Measurements from ENCODE around the gene TCP1.

GRCh38 chr6:159836718-159837490 lies 47.5 kb upstream of the TCP1 start:
- TF ChIP-seq CTCF (tag by site-specific recombination; IDR thresholded peaks at IDR 0.05): no peak
- TF ChIP-seq ZNF596 (tag by site-specific recombination; IDR thresholded peaks at IDR 0.05): no peak
- no peak for TF ChIP-seq ZBTB11 (tag by site-specific recombination; conservative IDR thresholded peaks at IDR 0.05; ENCODE audit: low read depth)
- no peak for TF ChIP-seq ZNF26 (tag by site-specific recombination; IDR thresholded peaks at IDR 0.05)
- no peak for TF ChIP-seq ZNF157 (tag by site-specific recombination; IDR thresholded peaks at IDR 0.05)
- no peak for TF ChIP-seq HOXA7 (CRISPR knock-in tag; IDR thresholded peaks at IDR 0.05; ENCODE audit: borderline replicate concordance)
